Right lobe of liver (tissue), 6 donors: ENCODE measurements around the gene EPB41. TPM values are rescaled to one million over a fixed set of nuclear protein-coding genes. Genes with fewer than 3 reads are reported as not detected.

Experiments
- ATAC-seq, 4 donors: fragments of 200-7000 bp; cut with Tn5 transposase; one replicate each; pipeline ENCODE4 v1.9.1; 2020; ENCODE audit warnings: mild to moderate bottlenecking in 4 of 4, moderate library complexity in 4 of 4
- DNase-seq, 3 donors: peaks; one replicate each; pipeline ENCODE4 v3.0.0-alpha.2; 2020
- H3K27ac ChIP-seq, 3 donors: fragments of 200-600 bp; one replicate each; pipeline ENCODE4 v1.8.0; 2022
- H3K27me3 ChIP-seq, 2 donors: fragments of 200-600 bp; one replicate each; pipeline ENCODE4 v1.8.0; 2022
- H3K36me3 ChIP-seq, 4 donors: fragments of 200-600 bp; sonication (generic) in 1 of 4; one replicate each; pipeline versions ENCODE4 v1.5.1 to v1.8.0; 2017 to 2022; ENCODE audit warnings: control low read depth in 1 of 4
- H3K4me1 ChIP-seq, 4 donors: fragments of 200-600 bp; sonication (generic) in 1 of 4; one replicate each; pipeline versions ENCODE4 v1.5.1 to v1.8.0; 2017 to 2022; ENCODE audit warnings: control low read depth in 1 of 4
- H3K4me3 ChIP-seq, 3 donors: fragments of 200-600 bp; one replicate each; pipeline ENCODE4 v1.8.0; 2022
- H3K9me3 ChIP-seq, 4 donors: fragments of 200-600 bp; sonication (generic) in 1 of 4; one replicate each; pipeline versions ENCODE4 v1.5.1 to v1.8.0; 2017 to 2022; ENCODE audit warnings: control low read depth in 1 of 4
- CTCF ChIP-seq, 4 donors: fragments of 200-600 bp in 3 of 4; fragments of 450-650 bp in 1 of 4; IDR thresholded peaks; one replicate each; pipeline versions ENCODE4 v1.5.1 to v1.8.0; 2016 to 2022; ENCODE audit warnings: antibody characterized with exemption in 4 of 4, mild to moderate bottlenecking in 2 of 4
- POLR2A ChIP-seq: fragments of 450-650 bp; IDR thresholded peaks from one replicate; pipeline ENCODE4 v1.6.1; 2017; ENCODE audit warnings: antibody characterized with exemption, mild to moderate bottlenecking
- WGBS: methylation state at CpG from one replicate; pipeline ENCODE4 v1.1.6; 2018; ENCODE audit warnings: low coverage, low lambda C conversion rate; ENCODE audit not compliant: insufficient coverage; ENCODE audit errors: missing lambda C conversion rate; 5-methylcytosine and 5-hydroxymethylcytosine counted together
- intact Hi-C, 2 donors: fragments of 100-400 bp; cut with DNase I; formaldehyde crosslinking; loops; one replicate each; pipeline versions ENCODE4 v1.11.2 to v1.14.1; 2022
- total RNA-seq, 6 experiments: library from RNA; depleted of rRNA in 2 of 6; stranded (reverse); fragments of >200 nt in 2 of 6; fragmentation: NEBNext Ultra II Directional in 3 of 6; extraction: Animal tissue kit (Norgen Biotek cat#: 25700) in 3 of 6; gene quantifications; one replicate each; pipeline versions ENCODE4 v1.1.0 to v1.2.4, GENCODE V29; 2016 to 2023
- donor health status: DM: no; HTN: yes; CAD: no.
- donor health status: DM: no; HTN: no; CAD: no.
- donor health status: DM: no; HTN: no; CAD: no.
- donor health status: DM: no; HTN: yes; CAD: no.
- donor health status: DM: no; HTN: yes; CAD: no.

Gene EPB41
- total RNA-seq, 6 experiments from 2014 or later = 35.3 to 58.7 (median 49.2) TPM

GRCh38 chr1:28886731-28887418 lies 27.5 kb upstream of the EPB41 start:
- WGBS = 19% methylated on average over 2 of the region's 43 CpGs
- Histone ChIP-seq H3K4me3 (peak overlapping the region; percentile 58 to 94 (median 85)), H3K36me3 (no peaks in the 10 kb centered on the region), H3K4me1 (peaks cover 0 to 25% (median 9%) of the 10 kb centered on the region in 4 donors), H3K27me3 (no peaks in the 10 kb centered on the region), H3K9me3 (no peaks in the 10 kb centered on the region), H3K27ac (peak overlapping the region; percentile 62 to 87 (median 84))
- TF ChIP-seq POLR2A (peak; percentile 90), CTCF (IDR thresholded peaks at IDR 0.05) (no peak)
- ATAC-seq = peak; percentile 73 to 84 (median 80)
- intact Hi-C loops = loop anchor here in 1 of 2 donors (10.0 kb wide), 1 partner anchor 318 kb away; no protein-coding TSS in a partner anchor
- peak; percentile 93 to 94 (median 94) for DNase-seq

- ATAC-seq (peak; percentile 3 to 19 (median 15)), DNase-seq (peak; percentile 46 to 66 (median 57))
- no peaks in the 10 kb centered on the region for H3K27me3 ChIP-seq
- peak overlapping the region; percentile 58 to 94 (median 85) for H3K4me3 ChIP-seq
- WGBS = no CpG with 5 or more reads among the region's 41 CpGs
- H3K4me1 ChIP-seq = peaks cover 0 to 21% (median 7%) of the 10 kb centered on the region in 4 donors
- H3K9me3 ChIP-seq = no peaks in the 10 kb centered on the region
- peak overlapping the region; percentile 62 to 87 (median 84) for H3K27ac ChIP-seq
- intact Hi-C loops = loop anchor here in 1 of 2 donors (10.0 kb wide), 1 partner anchor 317 kb away; no protein-coding TSS in a partner anchor
- no peak for TF ChIP-seq CTCF (IDR thresholded peaks at IDR 0.05)
- TF ChIP-seq POLR2A = no peak
- no peaks in the 10 kb centered on the region for H3K36me3 ChIP-seq
These were observed 26.9 kb upstream of the EPB41 start for GRCh38 chr1:28887419-28887834.

- ATAC-seq (peak; percentile 41 to 60 (median 48)), DNase-seq (peak; percentile 74 to 81 (median 79))
- Histone ChIP-seq H3K27me3 (no peaks in the 10 kb centered on the region), H3K4me3 (peak overlapping the region; percentile 58 to 94 (median 85)), H3K36me3 (no peaks in the 10 kb centered on the region), H3K4me1 (peaks cover 0 to 21% (median 6%) of the 10 kb centered on the region in 4 donors), H3K27ac (peak overlapping the region; percentile 62 to 87 (median 84)), H3K9me3 (no peaks in the 10 kb centered on the region)
- 17% methylated on average over 17 of the region's 24 CpGs for WGBS
- TF ChIP-seq CTCF (IDR thresholded peaks at IDR 0.05) (no peak), POLR2A (peak; percentile 36)
- intact Hi-C loops = loop anchor here in 1 of 2 donors (10.0 kb wide), 1 partner anchor 317 kb away; no protein-coding TSS in a partner anchor
These were observed 26.3 kb upstream of the EPB41 start for GRCh38 chr1:28887835-28888682.

- TF ChIP-seq CTCF (IDR thresholded peaks at IDR 0.05) = no peak
- TF ChIP-seq POLR2A = no peak
- intact Hi-C loops = loop anchor here in 1 of 2 donors (10.0 kb wide), 1 partner anchor 316 kb away; no protein-coding TSS in a partner anchor
- whole genome bisulfite sequencing = 80% methylated on average over 4 of the region's 7 CpGs
- ATAC-seq = no peak
- Histone ChIP-seq H3K36me3 (no peaks in the 10 kb centered on the region), H3K27me3 (no peaks in the 10 kb centered on the region), H3K4me1 (peaks cover 0 to 21% (median 6%) of the 10 kb centered on the region in 4 donors), H3K4me3 (no peak overlapping the region), H3K27ac (no peak overlapping the region), H3K9me3 (no peaks in the 10 kb centered on the region)
- no peak for DNase-seq
These were observed 25.5 kb upstream of the EPB41 start for GRCh38 chr1:28888915-28889314.
